HG02943 (cell line): ENCODE data around the gene CELA2A.
"Not testable (repeated sequence)": the region's sequence is repeated elsewhere in the genome, so short reads cannot be mapped to it uniquely, and the experiment has no call there.

Experiments
- ATAC-seq: cut with Tn5 transposase; IDR thresholded peaks from one replicate; pipeline ENCODE4 v1.9.1; 2021; ENCODE audit warnings: mild to moderate bottlenecking, low read depth, moderate library complexity; ENCODE audit not compliant: unreplicated experiment

Gene CELA2A

GRCh38 chr1:15463926-15464322, 7.4 kb downstream of the CELA2A start:
- ATAC-seq = not testable (repeated sequence)

- ATAC-seq = no peak
Observed at GRCh38 chr1:15465674-15466073, 9.1 kb downstream of the CELA2A start.

- not testable (repeated sequence) for ATAC-seq
Observed at GRCh38 chr1:15466955-15467625, 10.6 kb downstream of the CELA2A start.

- ATAC-seq = no peak
Observed at GRCh38 chr1:15468145-15468544, 11.6 kb downstream of the CELA2A start.

- ATAC-seq = no peak
Observed at GRCh38 chr1:15469361-15469760, 12.8 kb downstream of the CELA2A start.

- ATAC-seq = not testable (repeated sequence)
Observed at GRCh38 chr1:15469821-15470448, 13.4 kb downstream of the CELA2A start.

GRCh38 chr1:15471067-15471466, 14.5 kb downstream of the CELA2A start:
- not testable (repeated sequence) for ATAC-seq

- ATAC-seq = not testable (repeated sequence)
Observed at GRCh38 chr1:15471723-15472122, 15.2 kb downstream of the CELA2A start.

GRCh38 chr1:15472587-15472986, 16.1 kb downstream of the CELA2A start:
- ATAC-seq = no peak

- ATAC-seq = no peak
Observed at GRCh38 chr1:15475752-15476314, 19.3 kb downstream of the CELA2A start, which contains the start of gene CELA2B. Gene CELA2B, plus strand, starts transcription at chr1:15476104. Its CDS starts 22 bp downstream, at chr1:15476126.

- ATAC-seq = no peak
Observed at GRCh38 chr1:15476927-15477326, 20.4 kb downstream of the CELA2A start.

GRCh38 chr1:15477646-15478212, 21.2 kb downstream of the CELA2A start:
- no peak for ATAC-seq

GRCh38 chr1:15479654-15480347, 23.3 kb downstream of the CELA2A start:
- no peak for ATAC-seq

GRCh38 chr1:15482455-15482854, 25.9 kb downstream of the CELA2A start:
- ATAC-seq = not testable (repeated sequence)

GRCh38 chr1:15482983-15483543, 26.5 kb downstream of the CELA2A start:
- ATAC-seq = not testable (repeated sequence)

GRCh38 chr1:15483971-15484370, 27.4 kb downstream of the CELA2A start:
- ATAC-seq = no peak

- not testable (repeated sequence) for ATAC-seq
Observed at GRCh38 chr1:15484443-15484842, 27.9 kb downstream of the CELA2A start.

GRCh38 chr1:15485636-15486035, 29.1 kb downstream of the CELA2A start:
- no peak for ATAC-seq

- not testable (repeated sequence) for ATAC-seq
Observed at GRCh38 chr1:15486844-15487610, 30.5 kb downstream of the CELA2A start.

- ATAC-seq = no peak
Observed at GRCh38 chr1:15488371-15488770, 31.8 kb downstream of the CELA2A start.
